Neural progenitor cell (in vitro differentiated cells): ENCODE data around the gene MSI2. TPM values are rescaled to one million over a fixed set of nuclear protein-coding genes. Genes with fewer than 3 reads are reported as not detected.
A peak's percentile ranks its signal among the peaks of the same experiment; 100 is the strongest.

ENCODE experiments used
- DNase-seq: peaks from one replicate; pipeline ENCODE4 v3.0.0-alpha.2; 2016; ENCODE audit warnings: low spot score
- H2AFZ ChIP-seq: fragments of 200-600 bp; sonication (generic); replicated peaks from 2 replicates; pipeline ENCODE4 v1.6.1; 2016; ENCODE audit warnings: antibody characterized with exemption
- H3F3A ChIP-seq: fragments of 200-600 bp; sonication (generic); 2 replicates; pipeline ENCODE4 v1.6.1; 2016; ENCODE audit warnings: antibody characterized with exemption, low read depth
- H3K27ac ChIP-seq: fragments of 200-600 bp; sonication (generic); 2 replicates; pipeline ENCODE4 v1.5.1; 2016; ENCODE audit warnings: mild to moderate bottlenecking
- H3K27me3 ChIP-seq: fragments of 200-600 bp; sonication (generic); 2 replicates; pipeline ENCODE4 v1.6.1; 2016; ENCODE audit warnings: mild to moderate bottlenecking, moderate library complexity
- H3K36me3 ChIP-seq: fragments of 200-600 bp; sonication (generic); 2 replicates; pipeline ENCODE4 v1.5.1; 2016
- H3K4me1 ChIP-seq: fragments of 200-600 bp; sonication (generic); 2 replicates; pipeline ENCODE4 v1.6.1; 2016; ENCODE audit warnings: mixed run types
- H3K4me2 ChIP-seq: fragments of 200-600 bp; sonication (generic); 2 replicates; pipeline ENCODE4 v1.6.1; 2016
- H3K4me3 ChIP-seq: fragments of 200-600 bp; sonication (generic); 2 replicates; pipeline ENCODE4 v1.5.1; 2016
- H3K79me2 ChIP-seq: fragments of 200-600 bp; sonication (generic); 2 replicates; pipeline ENCODE4 v1.6.1; 2016; ENCODE audit warnings: low read depth
- H3K9ac ChIP-seq: fragments of 200-600 bp; sonication (generic); 2 replicates; pipeline ENCODE4 v1.6.1; 2016
- H3K9me3 ChIP-seq: fragments of 200-600 bp; sonication (generic); 2 replicates; pipeline ENCODE4 v1.5.1; 2016; ENCODE audit warnings: low read depth
- H4K20me1 ChIP-seq: fragments of 200-600 bp; sonication (generic); 2 replicates; pipeline ENCODE4 v1.6.1; 2016; ENCODE audit warnings: low read depth
- H3K27ac Mint-ChIP-seq: 3 replicates; pipeline ENCODE4 v1.8.0; 2021; ENCODE audit warnings: mixed read lengths
- H3K27me3 Mint-ChIP-seq: 2 replicates; pipeline ENCODE4 v1.8.0; 2022; ENCODE audit warnings: low read depth, mild to moderate bottlenecking, inconsistent platforms, moderate library complexity, mixed read lengths; ENCODE audit not compliant: insufficient read depth
- H3K36me3 Mint-ChIP-seq: 3 replicates; pipeline ENCODE4 v1.8.0; 2021; ENCODE audit warnings: mixed read lengths
- H3K4me1 Mint-ChIP-seq: 3 replicates; pipeline ENCODE4 v1.8.0; 2021; ENCODE audit warnings: mixed read lengths
- H3K4me3 Mint-ChIP-seq: 3 replicates; pipeline ENCODE4 v1.8.0; 2021; ENCODE audit warnings: mild to moderate bottlenecking, moderate library complexity, mixed read lengths
- H3K9me3 Mint-ChIP-seq: 3 replicates; pipeline ENCODE4 v1.8.0; 2020; ENCODE audit warnings: mixed read lengths
- EZH2 ChIP-seq: fragments of 200-600 bp; sonication (generic); IDR thresholded peaks from 2 replicates; pipeline ENCODE4 v1.6.1; 2017; ENCODE audit warnings: antibody characterized with exemption, mild to moderate bottlenecking, moderate library complexity
- EZH2phosphoT487 ChIP-seq: fragments of 200-600 bp; sonication (generic); IDR thresholded peaks from 2 replicates; pipeline ENCODE4 v1.6.1; 2017; ENCODE audit warnings: antibody characterized with exemption
- total RNA-seq: library from RNA; depleted of rRNA; stranded (reverse); fragments of >200 nt; gene quantifications from 2 replicates; pipeline ENCODE4 v1.2.3, GENCODE V29; 2015; ENCODE audit warnings: low replicate concordance
- TF ChIP-seq, protein P1 (sequence below): fragments of 200-600 bp; sonication (generic); IDR thresholded peaks from 2 replicates; pipeline ENCODE4 v1.5.1; 2017; ENCODE audit warnings: antibody characterized with exemption, mild to moderate bottlenecking

Gene MSI2
- total RNA-seq, 1 donor from 2014 or later: 96.9 TPM

DNA sequence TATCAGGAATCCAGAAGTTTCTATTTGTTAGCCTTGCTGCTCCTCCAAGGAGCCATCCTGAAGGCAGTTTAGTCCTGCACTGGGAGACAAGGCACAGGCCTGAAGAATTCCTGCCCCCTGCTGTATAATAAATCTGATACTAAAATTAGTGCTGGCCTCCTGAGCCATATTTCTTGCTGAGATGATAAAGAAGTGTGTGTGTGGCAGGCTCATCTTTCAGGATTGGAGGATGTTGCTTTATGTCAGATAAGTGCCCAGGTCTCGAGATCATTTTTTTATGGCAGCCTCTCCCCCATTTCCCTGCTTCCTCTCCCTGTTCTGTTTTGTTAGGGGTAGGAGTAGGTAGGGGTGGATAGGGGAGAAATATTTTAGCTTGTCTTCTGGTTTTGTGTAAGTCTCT is 26.0 kb downstream of the MSI2 start:
- Histone ChIP-seq H3K27me3 (no peaks in the 10 kb centered on the region), H3F3A (peaks cover 43% of the 10 kb centered on the region), H4K20me1 (peaks cover 100% of the 10 kb centered on the region), H3K4me2 (peak overlapping the region; percentile 22), H3K9me3 (no peaks in the 10 kb centered on the region), H2AFZ (no peak overlapping the region), H3K9ac (no peak overlapping the region), H3K27ac (peak overlapping the region; percentile 78), H3K36me3 (no peaks in the 10 kb centered on the region), H3K4me3 (no peak overlapping the region), H3K4me1 (peaks cover 62% of the 10 kb centered on the region), H3K79me2 (peaks cover 100% of the 10 kb centered on the region)
- peak overlapping the region; percentile 36 for H3K4me3 Mint-ChIP-seq
- no peak for DNase-seq
- H3K4me1 Mint-ChIP-seq: peaks cover 97% of the 10 kb centered on the region
- peaks cover 27% of the 10 kb centered on the region for H3K36me3 Mint-ChIP-seq
- H3K9me3 Mint-ChIP-seq: no peaks in the 10 kb centered on the region
- TF ChIP-seq EZH2: no peak
- TF ChIP-seq EZH2phosphoT487: no peak
- TF ChIP-seq, protein P1, sequence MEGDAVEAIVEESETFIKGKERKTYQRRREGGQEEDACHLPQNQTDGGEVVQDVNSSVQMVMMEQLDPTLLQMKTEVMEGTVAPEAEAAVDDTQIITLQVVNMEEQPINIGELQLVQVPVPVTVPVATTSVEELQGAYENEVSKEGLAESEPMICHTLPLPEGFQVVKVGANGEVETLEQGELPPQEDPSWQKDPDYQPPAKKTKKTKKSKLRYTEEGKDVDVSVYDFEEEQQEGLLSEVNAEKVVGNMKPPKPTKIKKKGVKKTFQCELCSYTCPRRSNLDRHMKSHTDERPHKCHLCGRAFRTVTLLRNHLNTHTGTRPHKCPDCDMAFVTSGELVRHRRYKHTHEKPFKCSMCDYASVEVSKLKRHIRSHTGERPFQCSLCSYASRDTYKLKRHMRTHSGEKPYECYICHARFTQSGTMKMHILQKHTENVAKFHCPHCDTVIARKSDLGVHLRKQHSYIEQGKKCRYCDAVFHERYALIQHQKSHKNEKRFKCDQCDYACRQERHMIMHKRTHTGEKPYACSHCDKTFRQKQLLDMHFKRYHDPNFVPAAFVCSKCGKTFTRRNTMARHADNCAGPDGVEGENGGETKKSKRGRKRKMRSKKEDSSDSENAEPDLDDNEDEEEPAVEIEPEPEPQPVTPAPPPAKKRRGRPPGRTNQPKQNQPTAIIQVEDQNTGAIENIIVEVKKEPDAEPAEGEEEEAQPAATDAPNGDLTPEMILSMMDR: no peak
- H3K27ac Mint-ChIP-seq: peak overlapping the region; percentile 82
- peaks cover 2% of the 10 kb centered on the region for H3K27me3 Mint-ChIP-seq

DNA sequence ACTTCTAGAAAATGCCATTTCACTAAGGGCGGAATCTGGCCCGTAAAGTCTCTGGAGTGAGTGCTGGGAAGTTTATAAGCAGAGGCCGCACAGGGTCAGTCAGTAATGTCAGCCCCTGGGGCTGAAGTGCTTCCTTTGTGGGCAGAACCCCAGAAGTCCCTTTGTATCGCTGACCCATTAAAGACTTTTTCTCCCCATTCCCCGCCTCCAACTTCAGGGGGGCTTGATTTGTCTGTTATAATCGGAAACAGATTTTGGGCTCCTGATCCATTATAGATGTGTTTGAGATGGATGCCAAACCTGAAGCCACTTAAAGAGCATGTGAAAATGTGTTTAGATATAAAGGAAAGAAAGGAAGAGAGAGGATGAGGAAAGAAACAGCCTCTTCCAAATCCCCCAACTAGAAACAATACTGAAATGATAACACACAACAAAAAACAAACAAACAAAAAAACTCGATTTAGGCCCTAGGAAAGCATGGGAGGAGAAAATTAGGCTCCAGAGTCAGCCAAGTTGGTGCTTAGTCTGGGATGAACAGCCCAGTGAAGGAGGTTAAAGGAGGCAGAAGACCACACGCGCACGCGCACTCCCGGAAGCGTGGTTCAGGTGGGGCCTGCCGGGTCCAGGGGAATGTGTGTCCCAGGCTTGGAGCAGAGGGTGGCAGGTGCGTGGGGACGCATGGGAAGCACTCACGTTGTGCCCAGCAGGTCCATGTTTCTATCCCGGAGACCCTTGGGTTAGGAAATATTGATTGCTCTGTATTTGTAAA is 27.1 kb downstream of the MSI2 start:
- peaks cover 26% of the 10 kb centered on the region for H3K36me3 Mint-ChIP-seq
- no peak for TF ChIP-seq EZH2
- TF ChIP-seq, protein P1: no peak
- Histone ChIP-seq H3F3A (peaks cover 43% of the 10 kb centered on the region), H2AFZ (no peak overlapping the region), H3K27me3 (no peaks in the 10 kb centered on the region), H3K9ac (no peak overlapping the region), H4K20me1 (peaks cover 100% of the 10 kb centered on the region), H3K4me3 (no peak overlapping the region), H3K36me3 (no peaks in the 10 kb centered on the region), H3K4me2 (peak overlapping the region; percentile 22), H3K9me3 (no peaks in the 10 kb centered on the region), H3K4me1 (peaks cover 72% of the 10 kb centered on the region), H3K27ac (peak overlapping the region; percentile 78), H3K79me2 (peaks cover 100% of the 10 kb centered on the region)
- H3K4me3 Mint-ChIP-seq: peak overlapping the region; percentile 9
- H3K27ac Mint-ChIP-seq: peak overlapping the region; percentile 62
- peaks cover 6% of the 10 kb centered on the region for H3K27me3 Mint-ChIP-seq
- peaks cover 98% of the 10 kb centered on the region for H3K4me1 Mint-ChIP-seq
- H3K9me3 Mint-ChIP-seq: no peaks in the 10 kb centered on the region
- DNase-seq: peak; percentile 37

DNA sequence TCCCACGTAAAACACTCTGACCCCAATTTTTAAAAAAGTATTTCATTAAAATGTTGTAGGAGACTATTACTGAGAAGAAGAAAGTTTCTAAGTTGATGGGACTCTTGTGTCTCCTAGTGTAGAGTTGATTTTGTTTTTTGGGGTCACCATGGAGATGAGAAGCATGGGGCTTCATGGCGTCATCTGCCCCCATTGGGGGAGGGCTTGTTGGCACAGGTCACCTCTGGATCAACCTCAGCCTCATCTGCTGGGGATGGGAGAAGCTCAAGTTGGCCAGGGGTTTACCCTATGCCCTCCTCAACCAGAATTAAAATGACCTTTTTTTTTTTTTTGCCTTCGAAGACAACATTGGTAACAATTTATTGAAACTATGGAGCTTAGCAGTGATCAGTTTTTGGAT is 28.3 kb downstream of the MSI2 start:
- DNase-seq: no peak
- no peaks in the 10 kb centered on the region for H3K27me3 ChIP-seq
- H3K9ac ChIP-seq: no peak overlapping the region
- peaks cover 43% of the 10 kb centered on the region for H3F3A ChIP-seq
- TF ChIP-seq EZH2phosphoT487 (no peak), EZH2 (no peak)
- TF ChIP-seq, protein P1: no peak
- peak overlapping the region; percentile 42 for H3K4me2 ChIP-seq
- no peaks in the 10 kb centered on the region for H3K9me3 Mint-ChIP-seq
- H3K4me3 ChIP-seq: no peak overlapping the region
- H2AFZ ChIP-seq: no peak overlapping the region
- H3K36me3 ChIP-seq: no peaks in the 10 kb centered on the region
- H3K36me3 Mint-ChIP-seq: peaks cover 22% of the 10 kb centered on the region
- peaks cover 99% of the 10 kb centered on the region for H3K4me1 Mint-ChIP-seq
- no peaks in the 10 kb centered on the region for H3K9me3 ChIP-seq
- H3K27ac ChIP-seq: no peak overlapping the region
- H3K4me1 ChIP-seq: peaks cover 84% of the 10 kb centered on the region
- H3K4me3 Mint-ChIP-seq: peak overlapping the region; percentile 59
- H4K20me1 ChIP-seq: peaks cover 100% of the 10 kb centered on the region
- H3K79me2 ChIP-seq: peaks cover 100% of the 10 kb centered on the region
- peaks cover 8% of the 10 kb centered on the region for H3K27me3 Mint-ChIP-seq
- H3K27ac Mint-ChIP-seq: peak overlapping the region; percentile 84
